ENCODE data around the gene HIVEP3.

DNA sequence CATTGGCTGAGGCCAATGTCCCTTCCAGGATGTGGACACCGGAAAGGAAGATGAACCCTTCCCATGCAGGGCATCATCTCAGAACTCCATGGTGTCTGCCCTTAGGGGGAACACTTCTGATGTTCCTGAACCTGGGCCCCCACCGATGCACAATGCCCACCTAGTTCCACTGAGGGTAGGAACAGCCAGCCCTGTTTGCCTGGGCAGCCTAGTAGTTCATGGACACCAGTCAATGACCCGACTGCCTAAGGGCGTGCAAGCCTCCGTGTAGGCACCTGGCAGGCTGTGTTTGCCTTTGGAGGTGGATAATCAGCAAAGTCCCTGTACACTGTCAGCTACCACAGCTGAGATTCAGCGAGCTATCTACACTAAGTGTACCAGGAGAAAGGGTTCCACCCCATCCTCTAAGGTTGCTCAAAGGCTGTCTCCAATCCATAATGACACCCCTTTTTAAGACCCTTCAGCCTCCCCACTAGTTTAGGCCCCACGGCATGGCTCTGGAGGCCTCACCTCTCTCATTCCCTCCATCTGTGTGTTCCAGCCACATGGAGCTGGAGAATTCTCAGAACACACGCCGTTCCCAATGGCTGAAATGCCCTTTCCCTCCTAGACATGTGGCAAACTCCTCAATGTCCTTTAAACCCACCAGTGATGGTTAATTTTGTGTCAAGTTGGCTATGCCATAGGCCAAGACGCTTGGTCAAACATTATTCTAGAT is 309.4 kb downstream of the HIVEP3 start:
- TF ChIP-seq, protein P1, sequence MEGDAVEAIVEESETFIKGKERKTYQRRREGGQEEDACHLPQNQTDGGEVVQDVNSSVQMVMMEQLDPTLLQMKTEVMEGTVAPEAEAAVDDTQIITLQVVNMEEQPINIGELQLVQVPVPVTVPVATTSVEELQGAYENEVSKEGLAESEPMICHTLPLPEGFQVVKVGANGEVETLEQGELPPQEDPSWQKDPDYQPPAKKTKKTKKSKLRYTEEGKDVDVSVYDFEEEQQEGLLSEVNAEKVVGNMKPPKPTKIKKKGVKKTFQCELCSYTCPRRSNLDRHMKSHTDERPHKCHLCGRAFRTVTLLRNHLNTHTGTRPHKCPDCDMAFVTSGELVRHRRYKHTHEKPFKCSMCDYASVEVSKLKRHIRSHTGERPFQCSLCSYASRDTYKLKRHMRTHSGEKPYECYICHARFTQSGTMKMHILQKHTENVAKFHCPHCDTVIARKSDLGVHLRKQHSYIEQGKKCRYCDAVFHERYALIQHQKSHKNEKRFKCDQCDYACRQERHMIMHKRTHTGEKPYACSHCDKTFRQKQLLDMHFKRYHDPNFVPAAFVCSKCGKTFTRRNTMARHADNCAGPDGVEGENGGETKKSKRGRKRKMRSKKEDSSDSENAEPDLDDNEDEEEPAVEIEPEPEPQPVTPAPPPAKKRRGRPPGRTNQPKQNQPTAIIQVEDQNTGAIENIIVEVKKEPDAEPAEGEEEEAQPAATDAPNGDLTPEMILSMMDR (conservative IDR thresholded peaks at IDR 0.05): no peak
- no peak for TF ChIP-seq EZH2 (IDR thresholded peaks at IDR 0.05; ENCODE audit: low read depth)
